ENCODE data around the gene RPH3AL.
"Not testable (repeated sequence)": the region's sequence is repeated elsewhere in the genome, so short reads cannot be mapped to it uniquely, and the experiment has no call there.

Gene RPH3AL

DNA sequence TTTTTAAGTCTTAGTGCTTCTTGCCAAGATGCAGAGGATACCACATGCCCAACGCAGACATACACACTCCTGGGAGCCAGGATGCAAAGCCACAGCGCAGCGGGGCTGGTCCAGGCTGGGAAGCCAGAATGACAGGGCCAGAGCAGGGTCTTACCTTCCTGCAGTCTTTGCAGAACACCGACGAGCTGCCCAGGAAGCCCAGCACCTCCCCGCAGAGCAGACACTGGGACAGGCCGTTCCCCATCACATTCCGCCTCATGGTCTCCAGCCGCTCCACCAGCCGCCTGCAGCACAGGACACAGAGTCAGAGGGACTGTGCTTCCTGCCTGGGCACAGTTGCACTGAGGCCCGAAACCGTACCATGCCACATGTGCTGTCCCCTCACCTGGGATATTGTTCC is 33.3 kb downstream of the RPH3AL start:
- no peak overlapping the region for H3K4me3 ChIP-seq (ENCODE audit: low read depth, low read length)
- DNase-seq (ENCODE audit: low read depth, low spot score): no peak
- in situ Hi-C loops (cut with HindIII; ENCODE audit: low sequenced_read_pairs): no loop called here
- TF ChIP-seq, protein P1, sequence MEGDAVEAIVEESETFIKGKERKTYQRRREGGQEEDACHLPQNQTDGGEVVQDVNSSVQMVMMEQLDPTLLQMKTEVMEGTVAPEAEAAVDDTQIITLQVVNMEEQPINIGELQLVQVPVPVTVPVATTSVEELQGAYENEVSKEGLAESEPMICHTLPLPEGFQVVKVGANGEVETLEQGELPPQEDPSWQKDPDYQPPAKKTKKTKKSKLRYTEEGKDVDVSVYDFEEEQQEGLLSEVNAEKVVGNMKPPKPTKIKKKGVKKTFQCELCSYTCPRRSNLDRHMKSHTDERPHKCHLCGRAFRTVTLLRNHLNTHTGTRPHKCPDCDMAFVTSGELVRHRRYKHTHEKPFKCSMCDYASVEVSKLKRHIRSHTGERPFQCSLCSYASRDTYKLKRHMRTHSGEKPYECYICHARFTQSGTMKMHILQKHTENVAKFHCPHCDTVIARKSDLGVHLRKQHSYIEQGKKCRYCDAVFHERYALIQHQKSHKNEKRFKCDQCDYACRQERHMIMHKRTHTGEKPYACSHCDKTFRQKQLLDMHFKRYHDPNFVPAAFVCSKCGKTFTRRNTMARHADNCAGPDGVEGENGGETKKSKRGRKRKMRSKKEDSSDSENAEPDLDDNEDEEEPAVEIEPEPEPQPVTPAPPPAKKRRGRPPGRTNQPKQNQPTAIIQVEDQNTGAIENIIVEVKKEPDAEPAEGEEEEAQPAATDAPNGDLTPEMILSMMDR (IDR thresholded peaks at IDR 0.05; ENCODE audit: low read depth, low read length): no peak

DNA sequence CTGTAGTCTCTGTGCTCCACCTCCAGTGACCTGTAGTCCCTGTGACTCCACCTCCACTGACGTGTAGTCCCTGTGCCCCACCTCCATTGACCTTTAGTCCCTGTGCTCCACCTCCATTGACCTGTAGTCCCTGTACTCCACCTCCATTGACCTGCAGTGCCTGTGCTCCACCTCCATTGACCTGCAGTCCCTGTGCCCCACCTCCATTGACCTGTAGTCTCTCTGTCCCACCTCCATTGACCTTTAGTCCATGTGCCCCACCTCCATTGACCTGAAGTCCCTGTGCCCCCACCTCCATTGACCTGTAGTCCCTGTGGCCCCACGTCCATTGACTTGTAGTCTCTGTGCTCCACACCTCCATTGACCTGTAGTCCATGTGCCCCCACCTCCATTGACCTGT is 35.5 kb downstream of the RPH3AL start:
- H3K4me3 ChIP-seq (ENCODE audit: low read depth, low read length); DNase-seq (ENCODE audit: low read depth, low spot score); in situ Hi-C loops (cut with HindIII; ENCODE audit: low sequenced_read_pairs): not testable (repeated sequence)

DNA sequence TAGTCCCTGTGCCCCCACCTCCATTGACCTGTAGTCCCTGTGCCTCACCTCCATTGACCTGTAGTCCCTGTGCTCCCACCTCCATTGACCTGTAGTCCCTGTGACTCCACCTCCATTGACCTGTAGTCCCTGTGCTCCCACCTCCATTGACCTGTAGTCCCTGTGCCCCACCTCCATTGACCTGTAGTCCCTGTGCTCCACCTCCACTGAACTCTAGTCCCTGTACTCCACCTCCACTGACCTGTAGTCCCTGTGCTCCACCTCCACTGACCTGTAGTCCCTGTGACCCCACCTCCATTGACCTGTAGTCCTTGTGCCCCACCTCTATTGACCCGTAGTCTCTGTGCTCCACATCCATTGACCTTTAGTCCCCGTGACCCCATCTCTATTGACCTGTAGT is 37.2 kb downstream of the RPH3AL start:
- in situ Hi-C loops (cut with HindIII; ENCODE audit: low sequenced_read_pairs); DNase-seq (ENCODE audit: low read depth, low spot score); H3K4me3 ChIP-seq (ENCODE audit: low read depth, low read length): not testable (repeated sequence)

DNA sequence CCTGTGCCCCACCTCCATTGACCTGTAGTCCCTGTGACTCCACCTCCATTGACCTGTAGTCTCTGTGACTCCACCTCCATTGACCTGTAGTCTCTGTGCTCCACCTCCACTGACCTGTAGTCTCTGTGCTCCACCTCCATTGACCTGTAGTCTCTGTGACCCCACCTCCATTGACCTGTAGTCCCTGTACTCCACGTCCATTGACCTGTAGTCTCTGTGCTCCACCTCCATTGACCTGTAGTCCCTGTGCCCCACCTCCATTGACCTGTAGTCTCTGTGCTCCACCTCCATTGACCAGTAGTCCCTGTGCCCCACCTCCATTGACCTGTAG is 38.0 kb downstream of the RPH3AL start:
- in situ Hi-C loops (cut with HindIII; ENCODE audit: low sequenced_read_pairs); DNase-seq (ENCODE audit: low read depth, low spot score); H3K4me3 ChIP-seq (ENCODE audit: low read depth, low read length): not testable (repeated sequence)

DNA sequence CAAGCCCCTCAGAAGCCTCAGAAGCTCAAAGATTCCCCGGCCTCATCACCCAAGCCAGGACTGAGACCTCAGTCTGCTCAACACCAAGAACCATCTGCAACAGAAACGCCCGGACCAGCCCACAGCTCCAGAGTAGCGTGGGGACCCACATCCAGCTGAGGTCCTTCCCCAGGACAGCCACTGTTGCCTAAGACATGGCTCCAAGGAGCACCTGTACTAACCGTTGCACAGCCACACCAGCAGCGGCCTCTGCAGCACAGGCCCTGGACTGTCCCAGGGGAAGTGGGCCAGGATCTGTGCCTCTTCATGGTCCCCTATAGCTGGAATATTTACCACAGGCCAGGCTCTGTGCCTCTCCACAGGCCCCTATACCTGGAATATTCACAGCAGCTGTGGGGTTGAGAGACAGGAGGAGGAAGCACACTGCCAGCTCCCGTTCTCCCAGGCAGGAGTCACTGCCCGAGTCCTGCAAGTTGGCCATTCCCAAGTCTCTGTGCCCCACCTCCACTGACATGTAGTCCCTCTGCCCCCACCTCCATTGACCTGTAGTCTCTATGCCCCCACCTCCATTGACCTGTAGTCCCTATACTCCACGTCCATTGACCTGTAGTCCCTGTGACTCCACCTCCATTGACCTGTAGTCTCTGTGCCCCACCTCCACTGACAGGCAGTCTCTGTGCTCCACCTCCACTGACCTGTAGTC is 38.5 kb downstream of the RPH3AL start:
- in situ Hi-C loops (cut with HindIII; ENCODE audit: low sequenced_read_pairs): no loop called here
- no peak overlapping the region for H3K4me3 ChIP-seq (ENCODE audit: low read depth, low read length)
- TF ChIP-seq, protein P1 (IDR thresholded peaks at IDR 0.05; ENCODE audit: low read depth, low read length): no peak
- DNase-seq (ENCODE audit: low read depth, low spot score): no peak

DNA sequence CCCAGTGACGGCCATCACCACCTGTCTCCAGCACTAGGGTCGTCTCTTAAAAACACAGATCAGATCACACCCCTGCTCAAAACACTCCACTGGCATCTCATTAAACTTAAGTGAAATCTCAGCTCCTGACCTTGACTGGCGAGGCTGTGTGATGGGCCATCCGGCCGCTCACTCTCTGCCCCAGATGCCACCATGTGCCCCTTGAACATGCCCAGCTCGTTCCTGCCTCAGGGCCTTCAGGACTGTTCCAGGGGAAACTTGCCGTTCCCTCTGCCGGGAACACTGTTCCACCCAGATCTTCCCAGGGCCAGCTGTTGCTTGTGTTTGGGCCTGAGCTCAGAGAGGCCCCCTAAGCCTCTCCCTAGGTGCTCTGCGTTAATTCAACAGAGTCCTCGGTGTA is 39.4 kb downstream of the RPH3AL start:
- in situ Hi-C loops (cut with HindIII; ENCODE audit: low sequenced_read_pairs): no loop called here
- no peak for DNase-seq (ENCODE audit: low read depth, low spot score)
- TF ChIP-seq, protein P1 (IDR thresholded peaks at IDR 0.05; ENCODE audit: low read depth, low read length): no peak
- no peak overlapping the region for H3K4me3 ChIP-seq (ENCODE audit: low read depth, low read length)

DNA sequence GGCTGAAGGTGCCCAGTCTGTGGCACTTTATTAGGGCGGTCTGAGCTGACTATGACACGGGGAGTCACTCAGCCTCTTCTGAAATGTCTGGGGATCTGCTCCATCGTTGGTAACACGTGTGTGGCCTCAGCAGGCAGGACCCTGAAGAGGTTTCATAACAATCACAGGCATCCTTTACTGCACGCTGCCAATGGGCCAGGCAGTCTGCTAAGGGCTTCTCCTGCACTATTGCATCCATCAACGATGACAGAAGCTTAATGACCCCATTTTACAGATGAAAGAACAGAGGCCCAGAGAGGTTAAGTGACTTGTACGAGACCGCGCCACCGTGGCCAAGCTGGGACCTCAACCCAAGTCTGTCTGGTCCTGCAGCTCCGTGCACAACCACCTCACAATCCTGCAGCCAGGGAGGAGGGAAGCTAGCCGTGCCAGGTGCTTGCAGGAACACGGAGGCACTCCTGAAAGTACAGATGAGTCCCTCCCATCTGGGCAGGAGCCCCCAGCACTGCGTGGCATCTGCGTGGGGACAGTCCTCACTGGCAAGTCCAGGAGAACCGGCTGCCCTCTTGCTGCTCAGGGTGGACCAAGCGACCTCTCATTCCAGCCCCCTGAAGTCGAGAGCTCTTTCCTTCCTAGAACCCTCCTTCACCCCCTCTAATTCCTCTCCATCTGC is 40.0 kb downstream of the RPH3AL start:
- no peak overlapping the region for H3K4me3 ChIP-seq (ENCODE audit: low read depth, low read length)
- TF ChIP-seq, protein P1 (IDR thresholded peaks at IDR 0.05; ENCODE audit: low read depth, low read length): no peak
- in situ Hi-C loops (cut with HindIII; ENCODE audit: low sequenced_read_pairs): no loop called here
- DNase-seq (ENCODE audit: low read depth, low spot score): no peak

DNA sequence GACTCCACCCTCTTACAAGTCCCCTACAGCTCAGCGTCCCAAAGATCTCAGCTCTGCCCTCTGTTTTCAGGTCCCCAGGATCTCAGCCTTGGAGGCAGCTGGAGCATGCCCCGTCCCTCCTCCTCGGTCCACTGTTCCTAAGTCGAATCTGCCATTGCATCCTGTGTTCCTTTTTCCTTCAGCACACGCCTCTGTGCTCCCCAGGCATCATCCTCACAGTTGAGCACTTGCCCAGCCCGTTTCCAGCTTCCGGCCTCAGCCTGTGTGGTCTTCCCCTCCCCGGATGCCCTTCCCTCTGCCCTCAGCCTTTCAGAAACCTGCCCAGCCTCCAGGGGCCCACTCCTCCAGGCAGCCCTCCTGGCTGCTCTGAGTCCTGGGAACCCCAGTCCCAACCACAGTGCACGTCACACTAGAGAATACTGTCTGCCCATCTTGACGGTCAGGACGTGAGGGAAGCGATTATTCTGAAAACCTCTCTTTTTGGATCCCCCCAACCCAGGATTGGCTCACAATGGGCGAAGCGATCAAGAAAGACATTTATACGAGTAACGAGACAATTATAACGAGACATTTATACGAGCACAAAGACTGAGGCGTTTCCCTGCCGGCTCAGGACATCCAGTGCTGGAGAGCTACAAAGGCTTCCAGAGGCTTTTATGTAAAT is 41.4 kb downstream of the RPH3AL start:
- TF ChIP-seq, protein P1 (IDR thresholded peaks at IDR 0.05; ENCODE audit: low read depth, low read length): no peak
- DNase-seq (ENCODE audit: low read depth, low spot score): no peak
- H3K4me3 ChIP-seq (ENCODE audit: low read depth, low read length): no peak overlapping the region
- in situ Hi-C loops (cut with HindIII; ENCODE audit: low sequenced_read_pairs): no loop called here

Data from astrocyte of the spinal cord (primary cell).